OCI-M2 (cell line): ENCODE results near the gene GPATCH4.
"Not testable (repeated sequence)": the region's sequence is repeated elsewhere in the genome, so short reads cannot be mapped to it uniquely, and the experiment has no call there.

ENCODE experiments used
- DNase-seq: peaks from one replicate; lab custom pipeline; 2025; ENCODE audit not compliant: unreplicated experiment; lab: John Stamatoyannopoulos, UW

Gene GPATCH4

DNA sequence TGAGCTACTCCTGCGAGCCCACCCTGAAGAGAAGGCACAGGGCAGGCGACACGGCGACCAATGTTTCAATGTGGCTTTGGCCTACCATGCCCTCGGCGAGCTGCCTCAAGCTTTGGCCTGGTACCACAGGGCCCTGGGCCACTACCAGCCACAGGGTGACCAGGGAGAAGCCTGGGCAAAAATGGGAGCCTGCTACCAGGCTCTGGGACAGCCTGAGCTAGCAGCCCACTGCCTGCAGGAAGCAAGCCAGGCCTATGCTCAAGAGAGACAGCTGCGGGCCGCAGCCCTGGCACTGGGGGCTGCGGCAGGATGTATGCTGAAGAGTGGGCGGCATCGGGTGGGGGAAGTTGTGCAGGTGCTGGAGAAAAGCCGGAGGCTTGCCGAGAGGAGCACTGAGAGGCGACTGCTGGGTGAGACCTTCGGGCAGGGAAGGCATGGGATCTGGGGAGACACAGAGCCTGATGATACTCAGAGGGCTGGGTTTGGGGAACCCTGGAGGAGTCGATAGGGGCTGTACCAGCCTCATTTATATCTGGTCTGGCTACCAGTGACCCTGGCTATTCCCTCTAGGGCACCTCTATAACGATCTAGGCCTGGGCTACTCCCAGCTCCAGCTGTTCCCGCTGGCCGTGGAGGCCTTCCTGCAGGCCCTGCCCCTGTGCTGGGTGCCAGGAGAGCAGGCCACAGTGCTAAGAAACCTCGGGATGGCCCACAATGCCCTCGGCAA is 19.5 kb downstream of the GPATCH4 start:
- no peak for DNase-seq

DNA sequence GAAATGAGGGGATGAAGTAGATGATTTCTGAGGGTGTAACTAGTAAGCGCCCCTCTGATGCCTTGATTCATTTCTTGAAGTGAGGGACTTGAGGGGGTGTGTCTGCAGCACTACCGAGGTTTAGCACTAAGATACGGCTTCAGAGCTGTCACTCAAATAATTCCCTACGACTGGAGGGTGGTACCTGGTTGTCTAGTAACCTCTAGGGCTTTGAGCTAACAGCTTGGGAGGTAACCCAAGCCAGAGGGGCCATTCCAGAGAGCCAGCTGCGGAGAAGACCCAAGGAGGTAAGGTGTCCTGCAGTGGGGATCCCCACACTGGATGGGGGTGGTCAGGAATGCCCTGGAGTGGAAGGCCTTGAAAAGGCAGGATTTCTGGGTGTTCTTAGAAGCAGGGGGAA is 21.8 kb downstream of the GPATCH4 start, which contains the start of gene TTC24:
TTC24 (plus strand) TSS at position 252 of the 400 bp plus-strand sequence. CDS start 1,642 bp downstream, outside the sequence.
- no peak for DNase-seq

DNA sequence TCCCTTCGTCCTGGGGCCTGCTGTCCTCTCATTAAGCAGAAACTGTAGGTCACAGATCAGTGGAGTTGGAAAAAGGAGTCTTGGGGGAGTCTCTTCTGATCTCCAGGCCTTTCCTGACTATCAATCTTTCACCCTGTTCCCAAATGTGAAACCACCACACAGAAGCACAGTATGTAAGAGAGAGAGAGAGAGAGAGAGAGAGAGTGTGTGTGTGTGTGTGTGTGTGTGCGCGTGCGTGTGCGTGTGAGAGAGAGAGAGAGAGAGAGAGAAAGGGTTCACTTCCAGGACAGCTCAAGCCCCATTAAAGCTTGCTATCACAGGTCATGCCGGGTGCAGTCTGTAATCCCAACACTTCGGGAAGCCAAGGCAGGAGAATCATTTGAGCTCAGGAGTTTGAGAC is 23.2 kb downstream of the GPATCH4 start:
- no peak for DNase-seq

- DNase-seq: no peak
Observed at GRCh38 chr1:156577550-156577949, 23.7 kb downstream of the GPATCH4 start.

- no peak for DNase-seq
Observed at GRCh38 chr1:156574039-156574633, 27.1 kb downstream of the GPATCH4 start.

GRCh38 chr1:156572663-156573018 is 28.6 kb downstream of the GPATCH4 start:
- no peak for DNase-seq

DNA sequence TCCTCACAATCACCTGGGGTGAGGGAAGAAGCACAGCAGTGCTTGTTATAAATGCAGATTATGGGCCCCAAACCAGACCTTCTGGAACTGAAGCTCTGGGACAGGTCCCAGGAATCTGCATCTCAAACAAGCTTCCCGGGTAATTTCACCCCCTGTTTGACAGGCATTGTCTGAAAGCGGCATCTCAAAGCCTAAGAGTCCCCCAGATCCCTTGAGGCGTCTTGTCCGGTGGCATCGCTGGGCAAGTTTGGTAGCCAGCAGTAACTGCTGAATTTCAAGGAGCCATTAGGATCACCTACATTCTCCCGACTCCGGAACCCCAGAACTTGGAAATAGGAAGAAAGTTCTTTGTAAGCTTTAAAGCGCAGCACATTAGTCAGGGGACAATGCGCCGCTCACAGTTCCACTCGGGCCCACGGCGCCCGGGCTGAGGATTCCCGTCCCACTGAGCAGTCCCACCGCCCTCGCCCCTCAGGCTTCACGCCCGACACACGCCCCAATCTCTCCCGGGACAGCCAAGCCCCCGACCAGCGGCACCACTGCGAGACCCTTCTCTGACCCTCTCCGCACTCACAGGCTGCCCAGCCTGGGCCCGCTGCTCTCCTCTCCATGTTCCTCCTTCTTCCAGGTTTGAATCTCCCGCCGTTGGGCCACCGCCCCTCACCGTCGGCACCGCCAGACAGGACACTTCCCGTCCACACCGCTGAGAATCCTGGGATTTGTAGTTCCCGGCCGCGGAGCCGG is 29.2 kb downstream of the GPATCH4 start, which contains the start of gene IQGAP3:
IQGAP3 (minus strand) TSS at position 647 of the 744 bp plus-strand sequence; CDS start at position 611, 36 bp downstream.
- peak; percentile 21 for DNase-seq

GRCh38 chr1:156571261-156571852 is 29.9 kb downstream of the GPATCH4 start:
- no peak for DNase-seq

DNA sequence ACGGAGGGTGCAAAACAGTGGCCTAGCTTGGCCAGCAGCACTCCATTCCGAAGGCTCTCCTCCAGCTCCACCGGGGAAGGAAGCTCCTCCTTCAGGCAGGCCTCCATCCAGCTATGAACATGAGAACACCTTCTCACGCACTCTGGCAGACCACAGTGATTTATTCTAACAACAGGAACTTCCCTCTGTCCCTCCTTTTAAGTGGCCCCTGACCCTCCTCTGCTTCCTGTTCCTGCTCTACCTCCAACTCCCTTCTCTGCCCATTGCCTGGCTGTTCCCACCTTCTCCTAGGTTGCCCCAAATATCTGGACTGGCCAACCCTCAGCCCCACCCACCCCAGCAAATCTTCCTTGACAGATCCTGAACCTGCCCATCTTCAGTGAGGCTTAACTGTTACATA is 34.8 kb downstream of the GPATCH4 start:
- DNase-seq: no peak

DNA sequence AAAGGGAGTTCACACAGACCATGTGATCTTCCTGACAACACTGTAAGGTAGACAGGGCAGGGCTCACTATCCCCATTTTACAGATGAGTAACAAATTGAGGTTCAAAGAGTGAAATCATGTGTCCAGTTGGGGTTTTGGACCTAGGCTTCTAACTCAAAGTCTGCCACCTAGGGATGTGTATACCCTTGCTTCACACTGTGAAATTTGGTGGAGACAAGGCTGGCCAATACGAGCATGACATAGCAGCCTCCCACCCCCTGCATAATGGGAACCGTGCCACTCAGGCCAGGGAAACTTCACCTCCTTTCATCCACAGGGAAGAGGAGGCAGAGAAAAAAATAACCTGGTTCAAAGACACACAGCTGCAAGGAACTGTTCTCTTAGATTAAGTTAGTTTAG is 35.8 kb downstream of the GPATCH4 start:
- DNase-seq: no peak

DNA sequence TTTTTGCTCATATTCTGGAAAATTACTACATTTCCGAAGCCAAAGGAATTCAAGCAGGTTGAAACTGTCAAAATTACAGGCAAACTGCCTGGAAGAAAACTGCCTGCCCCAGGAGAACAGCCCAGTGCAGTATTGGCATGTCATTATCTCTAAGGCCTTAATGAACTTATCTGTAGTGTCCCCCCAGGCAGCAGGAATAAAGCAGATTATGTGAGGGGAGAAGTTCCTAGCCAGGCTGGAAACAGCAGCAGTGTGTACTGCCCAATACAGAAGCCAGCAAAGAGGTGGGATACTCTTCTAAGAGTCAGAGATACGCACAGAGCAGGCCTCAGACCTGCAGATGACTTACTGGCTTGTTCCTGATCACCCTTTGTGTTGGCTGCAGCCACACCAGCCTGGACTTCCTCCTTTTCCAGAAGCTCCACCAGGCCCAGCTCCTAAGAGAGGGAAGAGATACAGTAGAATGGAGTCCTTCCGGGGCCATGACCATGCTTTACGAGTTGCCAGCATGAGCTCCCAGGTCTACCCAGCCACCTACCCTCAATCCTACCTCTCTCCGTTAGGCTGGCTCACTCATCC is 40.6 kb downstream of the GPATCH4 start:
- no peak for DNase-seq

GRCh38 chr1:156559797-156560385 is 41.4 kb downstream of the GPATCH4 start:
- DNase-seq: no peak

- no peak for DNase-seq
Observed at GRCh38 chr1:156559086-156559796, 42.0 kb downstream of the GPATCH4 start.

GRCh38 chr1:156556354-156556753 is 44.9 kb downstream of the GPATCH4 start:
- DNase-seq: no peak

DNA sequence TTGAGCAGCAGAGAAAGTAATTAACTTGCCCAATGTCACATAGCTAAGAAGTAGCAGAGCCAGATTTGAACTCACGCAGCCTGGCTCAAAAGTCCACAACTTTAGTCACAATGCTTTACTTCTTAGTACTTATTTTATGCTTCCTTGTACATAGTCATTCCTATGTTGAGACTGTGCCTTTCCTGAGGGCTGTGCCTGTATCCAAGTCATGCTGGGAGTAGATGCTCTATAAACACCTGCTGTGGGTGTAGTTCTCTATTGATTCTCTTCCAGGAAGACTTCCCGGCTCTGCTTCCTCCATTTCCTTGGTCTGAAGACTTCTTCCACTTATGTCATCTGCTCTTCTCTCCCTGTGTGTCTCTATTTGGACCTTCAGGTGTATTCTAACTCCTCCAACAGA is 45.6 kb downstream of the GPATCH4 start:
- DNase-seq: no peak

DNA sequence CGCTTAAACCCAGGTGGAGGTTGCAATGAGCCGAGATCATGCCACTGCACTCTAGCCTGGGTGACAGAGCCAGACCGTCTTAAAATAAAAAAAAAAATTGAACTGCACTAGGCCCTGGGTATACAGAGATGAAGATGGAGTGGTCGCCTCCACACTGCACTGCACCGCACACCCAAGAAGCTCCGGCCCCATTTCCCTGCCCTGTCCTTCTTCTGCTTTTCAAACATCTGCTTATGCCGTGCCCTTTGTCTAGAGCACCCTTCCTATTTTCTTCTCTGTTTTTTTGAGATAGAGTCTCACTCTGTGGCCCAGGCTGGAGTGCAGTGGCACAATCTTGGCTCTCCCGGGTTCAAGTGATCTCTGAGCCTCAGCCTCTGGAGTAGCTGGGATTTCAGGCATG is 46.3 kb downstream of the GPATCH4 start:
- DNase-seq: no peak

DNA sequence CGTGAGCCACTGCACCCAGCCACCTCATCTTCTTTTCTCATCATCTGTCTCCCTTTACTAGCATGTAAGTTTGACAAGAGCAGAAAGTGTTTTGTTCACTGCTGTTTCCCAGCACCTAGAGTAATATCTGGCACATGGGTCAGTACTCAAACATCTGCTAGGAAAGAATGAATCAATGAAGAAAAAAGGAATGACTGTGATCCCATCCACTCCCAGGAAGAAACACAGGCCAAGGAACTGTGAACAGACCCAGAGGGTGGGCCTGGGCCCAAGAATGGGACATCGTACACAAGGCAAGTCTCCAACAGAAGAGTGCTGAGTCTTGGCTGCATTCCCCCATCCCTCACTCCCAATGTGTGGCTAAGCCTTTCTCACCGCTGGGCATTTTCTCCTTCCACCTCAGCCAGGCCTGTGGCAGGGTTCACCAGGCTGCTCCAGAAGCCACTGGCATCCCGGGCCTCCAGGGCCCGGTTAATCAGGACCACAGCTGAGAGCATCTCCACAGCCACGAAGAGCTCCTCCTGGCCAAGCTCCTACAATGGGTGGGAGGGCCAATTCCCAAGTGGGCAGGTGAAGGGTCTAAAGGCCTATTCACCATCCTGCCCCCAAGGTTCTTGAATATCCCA is 47.3 kb downstream of the GPATCH4 start:
- no peak for DNase-seq

DNA sequence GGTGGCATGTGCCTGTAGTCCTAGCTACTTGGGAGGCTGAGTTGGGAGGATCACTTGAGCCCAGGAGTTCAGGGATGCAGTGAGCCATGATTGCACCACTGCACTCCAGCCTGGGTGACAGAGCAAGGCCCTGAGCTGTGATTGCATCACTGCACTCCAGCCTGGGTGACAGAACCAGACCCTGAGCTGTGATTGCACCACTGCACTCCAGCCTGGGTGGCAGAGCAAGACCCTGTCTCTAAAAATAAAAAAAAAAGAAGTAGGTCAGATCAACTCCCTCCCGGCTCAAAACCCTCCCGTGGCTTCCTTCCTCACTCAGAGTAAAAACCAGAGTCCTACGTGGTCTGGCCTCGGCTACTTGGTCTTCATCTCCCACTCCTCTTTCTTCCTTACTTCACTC is 48.3 kb downstream of the GPATCH4 start:
- DNase-seq: not testable (repeated sequence)

DNA sequence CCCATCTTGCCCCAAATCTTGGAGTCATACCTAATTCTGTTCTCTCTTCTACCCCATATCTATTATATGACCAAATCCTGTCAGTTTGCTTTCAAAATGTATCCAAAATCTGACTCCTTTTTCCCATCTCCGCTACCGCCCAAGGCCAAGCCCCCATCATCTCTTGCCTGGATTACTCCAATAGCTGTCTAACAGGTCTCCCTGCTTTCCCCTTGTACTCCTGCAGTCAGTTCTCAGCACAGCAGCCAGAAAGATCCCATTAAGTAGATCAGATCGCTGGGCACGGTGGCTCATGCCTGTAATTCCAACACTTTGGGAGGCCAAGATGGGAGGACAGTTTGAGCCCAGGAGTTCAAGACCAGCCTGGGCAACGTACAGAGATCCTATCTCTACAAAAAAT is 48.8 kb downstream of the GPATCH4 start:
- DNase-seq: no peak

DNA sequence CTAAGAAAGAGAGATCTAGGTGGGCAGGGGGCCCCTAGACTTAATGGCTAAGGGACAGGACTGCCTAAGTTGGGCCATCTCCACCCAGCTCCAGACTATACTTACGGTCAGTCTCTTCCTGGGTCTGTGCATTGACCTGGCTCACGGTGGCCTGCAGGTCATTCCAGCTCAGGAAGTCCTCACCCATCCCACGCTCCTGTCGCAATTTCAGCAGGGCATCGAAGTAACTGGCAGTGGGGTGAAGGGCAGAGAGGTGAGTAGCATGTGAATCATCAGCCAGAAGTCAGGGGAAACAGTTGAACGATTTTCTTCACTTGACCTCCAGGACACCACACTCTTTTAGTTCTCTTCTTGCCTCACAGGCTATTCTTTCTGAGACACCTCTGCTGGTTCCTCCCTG is 49.4 kb downstream of the GPATCH4 start:
- DNase-seq: no peak
